Stimulated activated CD8-positive, alpha-beta memory T cell treated with anti-CD3 and anti-CD28 coated beads, Interleukin-15, amount 100 ng/mL, for 1 hour (primary cell): ENCODE measurements around the gene DGKI.

ENCODE experiments used
- DNase-seq: peaks from one replicate; pipeline ENCODE4 v3.0.0-alpha.2; 2020; ENCODE audit warnings: low read depth

DGKI gene

DNA sequence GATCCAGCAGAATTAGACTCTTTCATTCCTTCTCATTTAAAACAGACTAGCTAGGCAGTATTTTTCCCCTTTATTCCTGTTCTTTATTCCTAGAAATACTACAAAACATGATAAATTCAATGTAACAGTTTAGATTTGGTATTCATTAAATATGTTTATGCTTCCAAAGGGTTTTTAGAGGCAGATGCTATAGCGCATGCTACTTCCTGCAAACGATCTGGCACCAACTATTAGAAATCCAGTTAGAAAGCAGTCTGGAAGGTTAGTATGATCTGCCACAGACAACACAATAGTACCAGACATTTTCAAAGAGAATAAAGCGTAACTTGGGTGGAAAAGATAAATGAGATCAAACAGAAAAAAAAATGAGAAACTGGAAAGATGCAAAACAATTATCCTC lies 439.7 kb downstream of the DGKI start:
- DNase-seq, result no peak

DNA sequence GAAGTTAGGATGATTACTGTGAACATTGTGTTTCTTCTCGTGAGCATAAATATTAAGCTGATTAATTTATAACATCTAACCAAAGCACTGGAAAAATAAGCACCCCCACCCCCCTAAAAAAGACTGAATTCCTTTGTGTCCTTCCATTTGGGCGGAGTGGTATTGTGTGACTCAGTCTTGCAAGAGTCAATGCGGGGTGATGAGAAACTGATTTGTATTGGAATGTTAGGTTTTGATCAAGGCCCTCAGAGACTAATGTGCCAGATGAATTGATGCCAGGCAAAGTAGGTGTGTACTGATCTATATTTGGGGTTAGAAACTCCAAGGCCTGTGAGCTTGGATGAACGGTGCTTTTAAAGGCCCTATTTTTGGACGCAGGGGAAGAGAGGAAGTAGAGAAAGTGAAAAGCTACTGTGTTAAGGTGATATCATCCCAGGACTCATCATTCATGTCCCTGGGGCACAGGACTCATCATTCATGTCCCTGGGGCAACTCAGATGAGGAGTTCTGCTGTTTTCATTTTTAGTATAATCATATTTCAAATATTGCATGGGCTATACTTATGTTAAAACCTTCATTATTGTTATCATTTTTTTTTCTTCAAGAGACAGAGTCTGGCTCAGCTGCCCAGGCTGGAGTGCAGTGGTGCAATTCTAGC lies 442.0 kb downstream of the DGKI start:
- DNase-seq, result no peak

DNA sequence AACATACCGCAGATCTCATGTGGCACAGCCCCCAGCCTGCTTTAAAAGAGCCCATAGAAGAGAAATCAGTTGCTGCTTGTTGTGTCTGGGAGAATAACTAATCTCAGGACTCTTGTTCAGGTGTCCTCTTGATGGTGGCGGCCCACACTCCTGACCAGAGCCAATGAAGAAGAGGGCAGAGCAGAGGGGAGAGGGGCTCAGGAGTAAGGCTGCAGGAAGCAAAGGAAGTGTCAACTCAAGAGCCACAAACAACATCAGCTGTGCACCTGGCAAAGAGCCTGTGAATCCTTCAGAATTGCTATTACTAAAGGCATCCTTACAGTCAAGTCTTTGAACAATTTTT lies 443.4 kb downstream of the DGKI start:
- no peak for DNase-seq

DNA sequence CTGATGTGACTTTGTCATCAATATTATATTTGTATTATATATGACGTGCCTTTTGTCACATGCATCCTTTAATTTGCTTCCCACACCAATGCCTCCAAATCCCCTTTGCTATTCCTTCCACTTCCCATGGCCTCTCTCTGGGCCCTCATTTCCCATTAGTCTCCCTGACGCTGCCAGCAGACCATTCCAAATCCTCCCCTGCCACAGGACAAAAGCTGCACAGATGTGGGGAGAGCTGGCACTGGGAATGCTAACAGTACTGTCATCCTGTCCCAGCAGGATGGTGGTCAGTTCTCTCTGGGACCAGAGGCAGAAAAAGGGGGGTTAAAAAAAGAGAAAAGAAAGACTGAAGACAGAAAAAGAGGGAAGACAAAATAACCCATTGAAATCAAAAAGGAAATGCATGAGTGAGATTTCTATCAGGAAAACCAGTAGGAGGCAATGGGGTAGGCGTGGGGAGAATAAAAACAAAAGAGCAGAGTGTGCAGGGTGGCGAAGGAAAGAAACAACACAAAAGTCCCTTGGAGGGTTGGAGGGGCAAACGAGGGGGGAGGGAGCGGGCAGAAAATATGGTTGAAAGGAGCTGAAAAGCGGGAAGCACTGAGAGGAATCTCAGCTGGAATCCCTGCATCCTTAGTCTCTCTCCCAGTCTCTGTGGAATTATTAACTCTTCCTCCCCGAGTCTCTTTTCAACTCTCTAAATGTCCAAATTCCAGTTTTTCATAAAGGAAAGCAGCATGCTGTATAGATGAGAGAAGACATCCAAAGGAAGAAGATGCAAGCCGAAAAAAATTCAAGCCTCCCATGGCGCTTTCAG lies 444.0 kb downstream of the DGKI start:
- no peak for DNase-seq

DNA sequence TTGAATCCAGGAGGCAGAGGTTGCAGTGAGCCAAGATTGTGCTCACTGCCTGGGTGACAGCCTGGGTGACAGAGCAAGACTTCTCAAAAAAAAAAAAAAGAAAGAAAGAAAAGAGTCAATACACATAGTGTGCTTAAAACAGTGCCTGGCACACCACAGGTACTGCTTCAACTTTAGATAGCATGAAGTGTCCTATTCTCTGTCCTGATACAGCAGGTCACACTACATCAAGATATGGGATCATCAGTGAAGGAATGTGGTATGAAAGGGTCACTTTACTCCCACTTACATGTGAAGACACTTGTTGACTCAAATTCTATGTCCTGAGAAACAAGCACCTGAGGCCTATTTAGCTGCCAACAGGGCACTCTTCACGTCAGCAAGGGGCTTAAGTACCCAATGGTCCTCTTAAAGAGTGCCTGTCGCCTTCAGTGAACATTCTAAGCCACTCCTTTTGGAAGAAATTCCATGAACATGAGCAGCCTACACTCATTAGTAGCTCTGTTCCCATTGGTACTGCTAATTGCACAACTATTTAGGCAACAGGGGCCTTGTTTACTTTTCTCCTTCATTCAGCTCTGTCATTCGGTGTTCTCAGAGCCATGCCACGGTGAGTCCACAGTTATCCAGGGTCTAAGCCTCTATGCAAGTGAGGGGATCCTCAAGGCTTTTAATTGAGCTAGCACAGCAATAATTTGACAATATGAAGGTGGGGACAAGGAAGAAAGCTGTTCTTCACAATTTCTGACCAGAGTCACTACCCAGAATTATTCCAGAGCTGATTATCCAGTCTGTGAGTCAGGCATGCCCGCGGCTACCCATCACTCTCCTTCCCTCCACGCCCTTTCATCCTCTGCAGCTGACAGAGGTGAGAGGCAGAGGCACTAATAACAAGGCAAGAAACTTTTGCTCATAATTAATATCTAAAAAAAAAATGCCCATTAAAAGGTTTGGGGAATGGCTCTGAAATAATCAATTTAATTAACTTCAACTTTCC lies 446.6 kb downstream of the DGKI start:
- no peak for DNase-seq

DNA sequence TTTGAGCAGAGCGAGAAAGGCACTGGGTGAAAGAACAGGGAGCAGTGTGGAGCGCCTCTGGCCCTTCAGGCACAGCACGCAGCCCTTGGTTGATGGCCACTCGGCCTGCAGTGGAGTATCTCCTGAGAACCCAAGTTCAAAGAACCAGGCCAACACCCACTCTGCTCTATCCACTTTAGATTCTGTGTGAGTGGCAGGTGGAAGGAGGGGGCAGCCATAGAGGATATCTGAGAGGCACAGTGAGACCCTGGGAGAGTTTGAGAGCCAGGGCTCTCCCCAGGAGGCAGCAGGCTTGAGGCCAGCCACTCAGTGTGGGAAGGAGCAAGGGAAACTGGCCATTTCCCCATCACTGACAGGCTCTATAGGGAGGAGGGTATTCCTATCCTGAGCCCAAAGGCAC lies 450.7 kb downstream of the DGKI start:
- DNase-seq, result no peak

DNA sequence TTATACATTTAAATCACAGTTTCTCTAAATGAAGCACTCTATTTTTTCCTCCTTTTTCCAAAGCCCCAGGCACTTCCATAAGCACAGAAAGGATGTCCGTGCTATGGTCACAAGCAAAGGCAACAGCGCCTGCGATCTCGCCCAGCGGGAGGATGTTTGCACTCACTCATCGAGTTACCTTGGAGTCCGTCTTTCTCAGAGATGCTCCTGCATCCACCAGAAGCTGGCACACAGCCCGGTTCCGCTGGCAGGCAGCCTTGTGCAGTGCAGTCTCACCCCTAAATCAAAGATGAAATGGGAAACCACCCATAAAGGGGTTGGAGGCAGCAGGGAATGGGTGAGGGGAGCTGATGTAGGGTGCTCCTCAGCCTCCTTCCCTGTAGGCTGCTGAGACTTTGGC lies 451.4 kb downstream of the DGKI start:
- no peak for DNase-seq

DNA sequence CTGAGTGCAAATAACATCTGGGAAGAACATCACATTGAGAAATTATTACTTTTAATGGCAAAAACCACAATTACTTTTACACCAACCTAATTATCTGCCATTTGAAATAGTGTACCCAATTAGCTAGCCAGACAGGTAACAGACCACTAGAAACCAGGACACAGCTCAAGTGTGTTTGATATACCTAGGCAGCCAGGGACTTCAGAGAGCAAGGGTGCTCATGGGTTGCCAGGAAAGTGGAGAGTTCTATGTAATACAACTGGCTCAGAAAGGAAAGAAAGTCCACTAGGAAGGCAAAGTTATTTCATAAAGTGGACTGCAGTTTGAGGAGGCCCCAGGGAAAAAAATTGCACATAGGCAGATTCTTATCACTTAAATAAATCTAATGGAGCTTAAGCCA lies 453.2 kb downstream of the DGKI start:
- DNase-seq, result no peak

DNA sequence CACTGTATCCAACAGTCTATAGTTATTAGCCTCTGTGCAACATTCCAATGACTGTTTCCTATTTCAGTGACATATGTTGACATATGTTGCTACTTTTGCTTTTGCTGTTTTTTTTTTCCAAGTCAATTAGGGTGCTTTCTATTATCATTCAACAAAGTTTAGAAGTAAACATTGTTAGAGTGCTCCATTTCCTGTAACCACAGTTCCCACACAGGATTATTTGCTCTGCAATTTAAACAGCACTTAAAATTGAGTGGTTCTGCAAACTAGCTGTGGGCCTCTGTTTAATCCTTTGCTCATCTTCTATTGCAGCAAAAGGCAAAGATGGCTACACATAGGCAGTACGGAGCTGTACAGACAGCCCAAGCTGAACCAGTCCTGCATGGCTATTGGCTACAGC lies 456.7 kb downstream of the DGKI start:
- DNase-seq, result no peak

DNA sequence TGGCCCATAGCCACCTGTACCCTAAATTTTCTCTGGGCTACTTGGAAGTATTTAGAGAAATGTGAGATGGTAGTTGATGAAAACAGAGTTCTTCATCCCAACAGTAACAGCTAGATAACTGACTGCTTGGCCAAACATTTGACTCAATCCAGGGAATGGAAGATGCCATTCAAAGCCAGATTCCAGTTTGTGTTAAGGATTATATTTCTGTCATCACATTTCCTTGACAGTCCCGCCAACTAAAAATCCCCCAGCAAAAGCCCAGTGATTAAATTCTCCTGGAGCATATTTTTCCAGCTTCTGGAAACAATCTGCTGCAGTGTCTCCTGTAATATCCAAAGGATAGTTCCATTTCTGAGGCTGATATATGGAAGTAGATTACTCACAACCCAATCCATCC lies 457.9 kb downstream of the DGKI start:
- DNase-seq, result no peak

DNA sequence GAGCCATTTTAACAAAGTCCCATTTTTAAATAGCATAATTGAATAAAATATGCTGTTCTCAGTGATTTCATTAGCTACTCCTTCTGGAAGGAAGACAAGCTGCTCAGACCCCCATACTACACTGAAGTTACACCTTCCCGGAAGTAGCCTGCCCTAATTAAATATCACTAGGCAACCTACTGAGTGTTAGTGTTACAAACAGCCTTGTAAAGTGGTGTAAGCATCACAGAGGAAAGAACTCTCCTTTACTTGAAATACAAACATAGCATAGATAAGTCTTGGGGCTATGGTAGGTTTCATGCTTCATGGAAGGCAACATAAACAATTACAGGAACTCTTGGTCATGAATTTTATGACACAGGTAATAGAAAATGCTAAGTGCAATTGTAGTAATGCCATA lies 459.8 kb downstream of the DGKI start:
- DNase-seq, result no peak

DNA sequence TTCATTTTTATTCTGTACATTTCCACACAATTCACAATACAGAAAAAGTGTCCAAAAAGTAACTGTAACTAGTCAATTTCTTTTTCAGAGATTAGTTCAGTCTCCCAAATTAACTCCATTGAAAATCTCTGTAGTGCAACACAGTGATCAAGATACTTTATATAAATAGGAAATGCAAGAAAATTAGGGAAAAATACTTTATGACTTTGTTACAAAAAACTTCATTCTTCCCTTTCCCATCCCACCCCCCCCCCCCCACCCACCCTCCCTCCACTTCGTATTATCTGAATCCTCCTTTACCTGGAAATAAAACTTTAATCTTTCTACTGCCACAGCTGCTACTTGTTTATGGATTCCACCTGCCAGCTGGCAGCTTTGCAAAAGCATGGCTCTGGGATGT lies 465.7 kb downstream of the DGKI start:
- DNase-seq, result no peak

DNA sequence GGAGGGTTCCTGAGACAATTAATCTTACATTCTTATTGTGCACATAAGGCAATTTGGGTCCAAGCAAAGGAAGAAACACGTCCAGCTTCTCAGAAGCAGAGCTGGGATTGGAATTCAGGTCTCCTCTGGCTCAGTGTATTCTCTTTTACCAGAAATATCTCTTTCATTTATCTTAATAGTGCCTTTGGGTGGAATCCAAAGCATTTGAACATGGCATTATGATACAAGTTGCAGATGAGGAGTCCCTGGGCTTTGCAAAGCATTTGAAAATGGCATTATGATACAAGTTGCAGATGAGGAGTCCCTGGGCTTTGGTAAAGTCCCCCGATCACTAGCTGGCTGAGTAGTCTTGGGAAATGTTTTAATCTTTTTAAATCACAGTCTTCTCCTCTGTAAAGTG lies 473.3 kb downstream of the DGKI start:
- DNase-seq, result no peak

DNA sequence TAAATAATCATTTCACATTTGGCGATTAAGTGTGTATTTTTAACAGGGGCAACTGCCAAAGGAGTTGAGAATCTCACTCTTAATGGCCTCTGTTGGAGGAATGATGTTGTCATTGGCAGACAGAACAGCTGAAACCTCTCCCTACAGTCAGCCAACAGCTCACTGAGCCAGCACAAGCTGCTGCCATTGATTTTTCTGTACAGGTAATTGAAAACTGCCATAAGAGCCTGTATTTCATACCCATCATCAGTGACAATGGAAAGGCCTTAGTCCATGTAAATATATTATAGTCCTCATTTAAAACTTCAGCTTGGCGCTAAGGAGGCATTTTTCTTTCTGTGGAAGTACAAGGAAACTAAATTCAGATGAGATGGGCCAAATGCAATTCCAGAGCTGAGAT lies 475.2 kb downstream of the DGKI start:
- DNase-seq, result no peak

DNA sequence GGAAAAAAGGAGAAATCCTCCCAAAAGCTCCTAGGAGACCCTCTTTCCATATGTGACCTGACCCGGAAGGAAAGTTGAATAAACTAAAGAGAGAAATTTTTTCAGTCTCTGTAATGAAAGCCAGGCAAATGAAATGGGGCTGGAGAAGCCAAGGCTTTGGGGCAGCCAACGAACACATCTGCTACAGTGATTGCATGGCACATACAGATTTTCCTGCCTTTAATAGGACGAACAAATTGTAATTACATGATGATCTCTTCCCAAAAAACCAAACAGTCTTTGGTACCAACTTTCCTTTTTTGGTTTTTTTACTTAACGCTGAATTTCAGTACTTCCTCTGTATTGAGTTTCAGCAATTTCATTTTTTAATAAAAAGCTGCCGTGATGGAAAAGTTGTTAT lies 479.8 kb downstream of the DGKI start:
- DNase-seq, result no peak

DNA sequence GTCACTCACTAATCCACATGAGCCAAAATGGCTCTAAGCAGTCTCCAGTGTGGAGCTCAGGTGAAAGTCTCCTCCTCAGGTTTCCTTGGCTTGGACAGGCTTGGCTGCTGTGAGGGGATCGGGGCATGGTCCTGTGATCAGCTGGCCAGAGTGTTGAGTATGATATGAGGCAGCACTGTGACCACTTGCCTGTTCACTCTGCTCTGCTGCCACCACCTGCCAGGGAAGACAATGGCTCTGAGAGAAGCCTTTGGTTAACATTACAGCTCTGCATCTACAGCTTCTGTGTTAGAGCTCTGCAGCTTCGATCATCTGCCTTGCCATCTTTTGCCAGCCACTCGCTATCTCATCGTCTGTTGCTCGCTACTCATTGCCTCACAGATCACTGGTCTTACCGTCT lies 483.1 kb downstream of the DGKI start:
- DNase-seq, result no peak

DNA sequence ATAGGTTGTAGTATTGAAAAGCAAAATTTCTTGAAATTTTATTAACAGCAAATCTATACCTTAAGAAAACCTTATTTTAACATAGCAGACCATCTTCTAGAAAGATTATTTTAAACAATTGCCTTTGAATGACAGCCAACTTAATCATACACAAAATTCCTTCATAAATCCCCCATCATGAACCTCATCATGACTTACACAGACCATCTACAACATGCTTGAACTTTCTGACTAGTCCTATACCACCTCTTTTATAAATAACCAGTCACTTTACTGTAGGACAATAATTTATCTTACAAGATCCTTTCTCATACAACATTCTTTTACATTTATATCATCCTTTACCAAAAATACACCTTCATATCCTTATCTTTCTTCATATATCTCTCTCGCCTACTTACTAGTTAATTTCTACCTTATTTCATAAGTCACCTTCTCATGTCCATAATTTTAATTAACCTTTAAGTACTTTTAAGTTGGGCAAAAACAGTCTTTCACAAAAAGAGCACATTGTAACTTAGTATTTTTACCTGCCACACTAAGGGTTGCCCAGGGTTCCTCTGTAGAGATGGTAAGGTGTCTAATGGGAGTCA lies 486.6 kb downstream of the DGKI start:
- DNase-seq, result no peak

DNA sequence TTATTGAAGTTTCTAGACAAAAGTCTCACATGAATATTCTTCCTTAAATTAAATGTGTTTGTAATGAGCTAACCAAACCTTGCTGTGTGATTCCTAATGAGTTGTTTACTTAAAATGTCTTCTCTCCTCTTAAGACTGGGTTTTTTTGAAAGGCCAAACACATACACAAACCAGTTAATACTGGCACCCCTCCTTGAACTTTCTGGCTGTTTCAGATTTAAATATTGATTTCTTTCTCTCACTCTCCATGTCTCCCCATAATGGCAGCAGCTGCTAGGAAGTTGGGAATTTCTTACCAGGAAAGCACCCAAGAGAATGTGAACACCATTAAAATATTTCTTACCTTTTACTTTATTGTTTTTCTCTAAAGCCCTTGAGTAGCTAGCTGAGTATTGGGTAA lies 491.8 kb downstream of the DGKI start:
- DNase-seq, result no peak

DNA sequence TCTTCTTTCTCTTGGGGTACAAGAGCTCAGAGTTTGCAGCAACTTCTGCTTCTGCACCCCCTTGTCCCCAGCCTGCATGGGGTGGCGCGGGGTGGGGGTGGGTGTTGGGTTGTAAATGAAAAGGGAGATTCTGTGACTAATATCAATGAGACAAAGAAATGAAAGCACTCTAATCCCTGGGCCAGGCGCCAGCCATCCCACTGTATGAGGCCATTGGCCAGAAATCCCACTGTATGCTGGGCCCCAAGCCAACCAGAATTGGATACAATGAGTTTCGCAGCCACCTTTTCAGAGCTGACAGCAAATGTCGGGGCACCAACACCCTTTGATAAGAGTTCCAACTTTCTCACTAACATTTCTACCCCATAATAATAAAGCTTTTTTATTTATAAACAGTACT lies 492.4 kb downstream of the DGKI start:
- DNase-seq, result no peak

DNA sequence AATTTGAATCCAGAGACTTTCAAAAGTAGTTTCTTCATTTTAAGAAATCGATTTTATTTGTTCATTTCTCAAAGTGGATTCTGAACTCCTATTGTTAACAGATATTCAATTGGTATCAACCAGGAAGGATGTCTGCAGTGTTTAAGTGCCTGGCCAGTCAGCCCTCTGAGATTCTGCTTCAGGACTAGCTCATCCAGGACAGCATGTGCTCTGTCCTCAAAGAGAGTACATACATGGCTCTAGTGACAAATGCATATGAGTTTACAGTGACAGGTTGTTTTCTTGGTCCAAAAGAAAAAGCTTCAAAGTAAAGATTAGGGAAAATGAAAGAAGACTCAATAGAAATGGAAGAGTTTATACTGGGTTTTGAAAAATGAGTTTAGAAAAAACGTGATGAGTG lies 494.8 kb downstream of the DGKI start:
- no peak for DNase-seq

DNA sequence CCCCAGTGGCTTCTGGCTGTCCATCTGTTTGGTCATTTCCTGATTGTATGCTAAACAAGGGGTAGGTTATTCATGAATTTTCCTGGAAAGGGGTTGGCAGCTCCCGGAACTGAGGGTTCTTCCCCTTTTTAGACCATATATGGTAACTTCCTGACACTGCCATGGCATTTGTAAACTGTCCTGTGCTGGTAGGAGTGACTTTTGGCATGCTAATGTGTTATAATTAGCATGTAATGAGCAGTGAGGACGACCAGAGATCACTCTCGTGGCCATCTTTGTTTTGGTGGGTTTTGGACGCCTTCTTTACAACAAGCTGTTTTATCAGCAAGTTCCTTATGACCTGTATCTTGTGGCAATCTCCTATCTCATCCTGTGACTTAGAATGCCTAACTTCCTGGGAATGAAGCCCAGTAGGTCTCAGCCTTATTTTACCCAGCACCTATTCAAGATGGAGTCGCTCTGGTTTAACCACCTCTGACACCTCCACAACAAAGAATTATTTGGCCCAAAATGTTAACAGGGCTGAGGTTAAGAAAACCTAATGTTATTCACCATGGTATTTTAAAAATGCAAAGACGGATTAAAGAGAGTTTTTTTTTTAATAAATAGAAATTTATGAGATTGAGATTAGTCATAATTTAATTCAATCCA lies 500.9 kb downstream of the DGKI start:
- DNase-seq, result no peak

DNA sequence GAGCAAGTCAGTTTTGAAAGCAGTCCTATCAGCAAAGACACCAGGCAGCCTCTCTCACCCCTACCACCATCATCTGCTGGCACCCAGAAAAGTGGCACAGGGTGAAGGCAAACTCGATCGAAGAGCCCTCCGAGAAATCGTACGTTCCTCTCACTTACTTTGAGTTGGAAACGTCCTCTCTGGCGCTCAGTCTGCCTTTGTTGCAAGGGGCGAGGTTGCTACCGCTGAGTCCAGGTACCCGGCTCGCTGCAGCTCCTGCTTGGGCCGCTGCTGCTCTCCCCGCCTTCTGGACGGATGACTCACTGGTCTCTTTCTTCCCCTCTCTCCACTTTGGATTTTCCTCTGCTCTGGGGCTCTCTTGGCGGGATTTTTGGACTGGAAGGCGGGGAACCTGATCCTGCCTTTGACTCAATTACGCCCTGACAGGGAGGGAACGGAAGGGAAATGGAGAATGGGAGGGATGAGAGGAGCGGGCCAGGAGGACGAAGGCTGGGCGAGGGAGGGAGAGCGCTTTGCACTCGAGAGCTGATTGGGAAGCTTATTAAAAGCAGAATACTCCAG lies 503.4 kb downstream of the DGKI start, which contains the start of gene PTN:
Gene PTN (minus strand): TSS at position 453 of the 561 bp plus-strand sequence. CDS start 88,760 bp downstream, outside the sequence.
- DNase-seq, result no peak
